ENCODE results near the gene TACC2.

Gene TACC2

DNA sequence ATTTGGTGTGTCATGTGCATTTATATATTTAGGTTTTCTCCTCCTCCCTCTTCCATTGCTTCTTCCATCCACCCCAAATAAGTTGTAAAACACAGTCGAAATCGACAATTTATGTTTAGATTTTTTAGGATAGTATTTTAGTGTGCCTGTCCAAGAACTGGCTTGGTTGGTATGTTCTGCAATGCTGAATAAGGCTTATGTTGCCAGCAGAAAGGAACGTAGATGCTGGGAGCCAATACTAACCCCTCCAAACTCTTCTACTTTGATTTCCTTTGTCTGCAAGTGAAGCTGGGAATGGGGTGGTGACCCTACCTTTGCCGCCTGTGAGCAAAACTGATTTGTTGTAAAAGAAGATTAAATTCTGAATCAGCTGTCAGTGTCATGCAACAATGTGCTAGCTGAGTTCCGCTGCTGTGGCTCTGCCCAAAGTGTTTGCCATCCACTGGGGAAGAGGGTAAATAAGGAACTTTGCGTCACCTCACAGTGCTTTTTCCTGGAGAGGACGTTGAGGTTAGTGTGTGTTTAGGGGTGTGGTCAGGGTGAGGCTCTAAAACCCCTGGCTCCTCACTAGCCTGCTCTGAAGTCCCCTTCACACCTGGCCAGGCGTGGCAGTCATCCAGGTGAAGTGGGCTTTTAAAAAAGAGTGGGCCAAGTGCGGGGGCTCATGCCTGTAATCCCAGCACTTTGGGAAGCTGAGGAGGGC lies 44.4 kb downstream of the TACC2 start:
- DNase-seq: no peak

DNA sequence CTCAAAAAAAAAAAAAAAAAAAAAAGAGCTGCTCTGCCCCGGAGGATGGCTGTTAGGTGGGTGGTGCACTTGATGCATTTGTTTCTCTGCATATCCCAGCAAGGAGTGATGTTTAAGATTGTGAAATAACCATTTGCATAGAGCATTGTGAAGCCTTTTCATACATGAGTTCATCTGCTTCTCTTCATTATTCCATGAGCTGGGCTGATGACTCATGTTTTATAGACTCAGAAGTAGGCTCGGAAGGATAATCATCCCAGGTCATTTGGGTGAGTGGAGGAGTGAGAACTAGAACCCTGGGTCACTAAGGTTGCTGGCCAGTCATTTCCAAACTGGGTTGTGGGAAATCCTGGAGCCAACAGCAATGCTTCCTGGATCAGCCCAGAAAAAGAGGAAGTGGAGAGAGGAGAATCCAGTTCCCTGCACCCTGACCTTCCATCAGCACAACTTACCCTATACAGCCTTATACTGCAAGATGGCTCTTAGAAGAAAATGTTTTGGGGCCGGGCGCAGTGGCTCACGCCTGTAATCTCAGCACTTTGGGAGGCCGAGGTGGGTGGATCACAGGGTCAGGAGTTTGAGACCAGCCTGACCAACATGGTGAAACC lies 45.3 kb downstream of the TACC2 start:
- no peak for DNase-seq

GRCh38 chr10:122040786-122041185 lies 51.8 kb downstream of the TACC2 start:
- no peak for DNase-seq

GRCh38 chr10:122042836-122043235 lies 53.9 kb downstream of the TACC2 start:
- DNase-seq: no peak

DNA sequence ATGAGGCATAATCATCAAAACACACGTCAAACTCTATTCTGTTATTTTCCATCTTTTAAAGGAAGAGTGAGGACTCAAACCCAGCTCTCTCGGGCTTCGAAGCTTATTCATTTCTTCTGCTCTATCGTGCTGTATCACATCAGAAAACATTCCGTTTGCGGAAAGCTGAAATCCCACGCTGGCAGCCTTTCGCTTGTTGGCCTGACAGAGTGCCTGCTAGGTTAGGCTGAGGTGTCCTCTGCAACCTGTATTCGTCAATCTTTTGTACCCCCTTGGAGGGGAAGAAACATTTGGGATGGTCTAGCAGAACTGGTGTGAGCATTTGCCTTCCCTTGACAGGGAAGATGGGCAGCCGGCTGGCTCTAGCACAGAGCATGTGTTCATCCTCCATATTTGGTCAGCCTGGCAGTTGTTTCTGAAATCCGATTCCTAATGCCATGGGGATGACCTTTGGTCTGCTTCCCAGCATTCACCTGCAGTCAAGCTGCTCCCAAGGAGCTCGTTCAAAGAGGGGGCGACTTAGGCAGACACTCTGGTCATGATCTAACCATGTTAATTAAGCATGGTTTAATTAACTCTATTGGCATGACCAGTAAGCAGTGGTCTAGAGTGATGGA lies 55.2 kb downstream of the TACC2 start:
- DNase-seq: no peak

DNA sequence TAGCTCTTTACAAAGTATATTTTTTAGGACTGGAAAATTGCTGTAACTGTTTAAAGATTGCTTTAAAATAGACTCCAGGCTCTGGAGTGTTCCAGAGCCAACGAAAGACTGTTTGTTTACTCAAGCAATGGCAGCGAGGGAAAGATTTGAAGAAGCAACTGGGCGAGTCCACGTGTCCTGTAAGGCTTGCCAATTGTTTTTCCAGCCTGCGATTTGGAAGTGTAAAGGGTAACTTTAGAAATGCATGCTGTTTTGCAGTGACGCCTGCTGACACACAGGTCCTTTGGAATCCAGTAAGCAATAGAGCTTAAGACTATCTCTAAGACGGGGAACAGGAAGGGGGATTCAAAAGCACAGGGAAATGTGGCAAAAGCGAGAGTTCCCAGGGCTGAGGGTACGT lies 55.8 kb downstream of the TACC2 start:
- DNase-seq: no peak

DNA sequence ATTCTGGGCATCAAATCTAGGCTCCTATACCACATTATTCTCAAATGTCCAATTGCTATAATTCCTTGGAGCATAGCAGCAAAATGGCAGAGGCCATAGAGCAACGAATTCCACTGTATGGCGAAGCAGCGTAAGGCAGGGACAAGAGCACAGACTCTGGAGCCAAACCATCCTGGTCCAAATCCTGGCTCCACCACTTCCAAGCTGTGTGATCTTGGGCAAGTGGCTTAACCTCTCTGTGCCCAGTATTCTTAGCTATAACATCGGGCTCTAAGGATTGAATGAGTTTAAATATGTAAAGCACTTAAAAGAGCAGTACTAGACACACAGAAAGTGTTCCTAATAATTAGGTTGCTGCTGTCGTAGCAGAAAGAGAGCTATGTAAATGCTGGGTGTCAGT lies 56.2 kb downstream of the TACC2 start:
- DNase-seq: no peak

GRCh38 chr10:122047560-122047959 lies 58.6 kb downstream of the TACC2 start:
- no peak for DNase-seq

DNA sequence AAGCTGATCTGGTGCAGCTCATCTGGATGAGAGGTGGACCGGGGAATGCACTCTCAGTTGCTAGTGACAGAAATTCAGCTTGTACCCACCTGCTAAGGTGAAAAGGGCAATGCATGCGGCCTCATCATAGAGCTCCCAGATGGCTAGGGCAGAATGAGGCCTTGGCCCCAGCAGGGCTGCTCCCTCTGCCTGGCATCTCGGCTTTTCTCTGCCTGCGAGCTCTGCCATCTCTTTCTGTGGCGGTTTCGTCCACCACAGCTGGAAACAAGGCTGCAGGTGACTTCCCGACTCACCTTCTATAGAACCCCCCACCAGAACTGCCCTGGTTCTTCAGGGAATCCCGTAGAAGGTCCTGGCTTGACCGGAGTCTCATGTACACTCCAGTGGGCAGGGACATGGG lies 60.1 kb downstream of the TACC2 start:
- no peak for DNase-seq

- DNase-seq: no peak
Observed at GRCh38 chr10:122050311-122050710, 61.3 kb downstream of the TACC2 start.

DNA sequence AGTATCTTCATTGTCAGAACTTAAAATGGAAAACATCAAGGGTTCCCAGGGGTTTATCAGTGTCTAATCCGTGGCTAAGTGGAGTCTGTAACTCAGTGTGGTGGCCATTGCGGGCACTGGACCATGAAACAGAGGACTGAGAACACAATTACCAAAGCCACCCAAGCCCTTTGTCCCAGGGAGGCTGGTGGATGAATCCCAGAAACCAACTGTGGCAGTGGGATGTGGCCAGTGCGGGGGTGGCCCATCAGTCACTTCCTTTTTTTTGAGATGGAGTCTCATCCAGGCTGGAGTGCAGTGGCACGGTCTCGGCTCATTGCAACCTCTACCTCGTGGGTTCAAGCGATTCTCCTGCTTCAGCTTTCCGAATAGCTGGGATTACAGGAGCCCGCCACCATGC lies 61.8 kb downstream of the TACC2 start:
- no peak for DNase-seq

DNA sequence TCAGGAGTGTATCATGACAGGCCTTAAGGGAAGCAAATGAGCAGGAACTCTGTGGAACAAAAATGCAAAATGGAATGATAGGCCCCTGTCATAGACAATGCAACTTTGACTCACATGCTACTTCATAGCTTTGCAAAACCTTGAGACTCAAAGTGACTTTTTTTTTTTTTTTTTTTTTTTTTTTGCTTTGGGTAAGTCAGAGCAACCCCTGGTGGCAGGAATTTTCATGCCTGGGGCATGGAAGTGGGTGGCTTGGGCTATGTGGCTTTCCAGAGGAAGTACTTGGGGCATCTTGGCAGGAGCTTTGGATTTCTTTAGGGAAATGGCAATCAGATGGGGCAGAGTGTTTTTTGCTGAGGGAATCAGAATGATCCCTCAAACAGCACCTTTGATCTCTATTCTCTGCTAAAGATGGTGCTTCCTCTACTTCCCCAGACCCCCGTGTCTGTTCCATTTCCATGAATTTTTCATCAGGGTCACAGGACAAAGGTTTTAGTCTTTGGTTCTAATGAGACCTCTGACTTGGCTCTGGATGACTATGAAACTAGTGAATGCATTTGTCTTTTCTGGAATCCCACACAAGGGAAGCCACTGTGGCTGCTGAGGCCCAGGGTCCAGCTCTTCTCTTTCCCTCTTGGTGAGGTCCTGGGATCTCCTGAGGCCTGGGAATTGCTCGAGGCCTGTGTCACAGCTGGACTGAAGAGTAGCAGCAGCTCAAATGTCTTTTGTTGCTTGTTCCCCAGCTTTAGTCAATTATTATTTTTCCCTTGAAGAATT lies 62.8 kb downstream of the TACC2 start:
- peak; percentile 41 for DNase-seq

DNA sequence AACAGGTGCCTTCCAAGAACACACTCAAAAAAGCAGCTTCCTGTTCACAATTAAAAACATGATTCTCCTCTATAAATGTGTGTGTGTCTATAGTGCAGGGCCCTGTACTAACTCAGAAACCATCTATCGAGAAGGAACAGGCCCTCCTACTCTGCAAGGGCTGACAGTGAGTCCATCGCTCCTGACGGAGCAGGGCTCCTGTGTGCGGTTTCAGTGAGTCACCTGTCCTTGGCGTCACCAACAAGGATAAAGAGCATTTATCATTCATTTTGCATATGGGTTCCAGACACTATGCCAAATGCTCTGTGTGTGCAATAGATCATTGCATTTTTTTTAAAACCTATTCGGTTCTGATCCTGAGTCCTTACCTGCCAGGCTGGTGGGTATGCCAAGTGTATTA lies 63.7 kb downstream of the TACC2 start:
- no peak for DNase-seq

GRCh38 chr10:122053314-122053713 lies 64.4 kb downstream of the TACC2 start:
- DNase-seq: no peak

DNA sequence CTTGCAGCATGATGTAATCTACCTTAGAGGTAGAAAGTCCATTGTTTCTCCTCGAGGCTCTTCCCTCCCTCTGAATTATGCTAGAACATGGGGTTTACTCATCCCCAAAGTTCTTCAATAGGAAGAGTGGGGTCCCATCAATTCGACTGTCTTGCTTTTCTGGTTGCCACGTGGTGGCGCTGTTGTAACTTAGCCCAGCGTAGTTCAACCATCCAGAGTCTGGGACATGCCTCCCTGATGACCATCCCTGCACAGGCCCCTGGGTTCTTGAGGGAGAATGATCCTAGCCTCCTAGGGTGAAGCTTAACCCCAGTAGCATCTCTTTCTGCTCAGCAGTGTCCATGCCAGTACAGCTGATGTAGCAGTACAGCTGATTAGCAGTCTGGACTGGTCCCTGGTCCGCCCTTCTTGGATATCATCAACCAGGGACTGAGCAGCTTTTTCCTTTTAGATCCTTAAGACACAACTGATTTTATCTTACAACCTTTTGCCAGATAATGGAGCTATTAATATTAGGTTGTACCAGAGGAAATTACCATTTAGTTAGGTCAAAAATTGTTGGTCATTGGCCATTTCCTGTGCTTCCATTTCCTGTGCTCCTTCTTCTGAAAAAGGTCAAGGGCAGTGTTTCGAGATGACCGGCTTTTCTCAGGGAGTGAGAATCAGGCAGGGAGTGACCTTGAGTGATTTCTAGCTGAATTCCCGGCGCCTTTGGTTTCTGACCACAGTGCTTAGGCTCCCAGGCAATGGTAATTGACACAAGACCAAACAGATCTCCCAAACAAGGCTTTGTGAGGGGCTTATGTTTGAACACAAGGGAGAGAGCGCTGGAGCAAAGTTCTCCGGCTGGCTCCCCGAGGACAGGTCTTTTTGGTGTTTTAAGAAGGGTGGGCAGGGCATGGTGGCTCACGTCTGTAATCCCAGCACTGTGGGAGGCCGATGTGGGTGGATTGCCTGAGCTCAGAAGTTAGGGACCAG lies 65.4 kb downstream of the TACC2 start:
- DNase-seq: no peak

- no peak for DNase-seq
Observed at GRCh38 chr10:122055252-122055651, 66.3 kb downstream of the TACC2 start.

GRCh38 chr10:122056431-122057094 lies 67.6 kb downstream of the TACC2 start:
- DNase-seq: no peak

GRCh38 chr10:122057841-122058413 lies 69.0 kb downstream of the TACC2 start:
- no peak for DNase-seq

DNA sequence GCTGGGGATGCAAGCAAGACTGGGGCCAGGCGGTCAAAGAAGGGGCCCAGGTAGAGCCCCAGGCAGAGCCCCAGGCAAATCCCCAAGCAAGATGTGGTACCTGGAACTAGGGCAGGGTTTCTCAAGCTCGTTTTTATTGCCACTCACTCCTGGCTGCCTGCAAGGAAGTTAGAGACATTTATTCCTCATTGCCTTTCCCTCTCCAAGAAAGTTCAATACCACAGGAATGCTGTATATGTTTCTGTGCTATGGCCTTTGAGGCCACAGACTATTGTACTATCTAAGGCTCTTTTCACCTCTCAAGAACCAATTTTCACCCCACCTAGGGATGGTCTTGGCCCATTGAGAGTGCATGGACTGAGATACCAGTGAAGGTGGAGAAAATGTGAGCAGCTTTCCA lies 71.3 kb downstream of the TACC2 start:
- DNase-seq: no peak

GRCh38 chr10:122062831-122063674 lies 74.1 kb downstream of the TACC2 start:
- peak; percentile 77 for DNase-seq

Measured in amniotic stem cell (primary cell).